ENCODE measurements around the gene BGLAP.

GRCh38 chr1:156225677-156226014 is 16.3 kb upstream of the BGLAP start:
- TF ChIP-seq POLR2A (IDR thresholded peaks at IDR 0.05): no peak
- TF ChIP-seq, protein P1, sequence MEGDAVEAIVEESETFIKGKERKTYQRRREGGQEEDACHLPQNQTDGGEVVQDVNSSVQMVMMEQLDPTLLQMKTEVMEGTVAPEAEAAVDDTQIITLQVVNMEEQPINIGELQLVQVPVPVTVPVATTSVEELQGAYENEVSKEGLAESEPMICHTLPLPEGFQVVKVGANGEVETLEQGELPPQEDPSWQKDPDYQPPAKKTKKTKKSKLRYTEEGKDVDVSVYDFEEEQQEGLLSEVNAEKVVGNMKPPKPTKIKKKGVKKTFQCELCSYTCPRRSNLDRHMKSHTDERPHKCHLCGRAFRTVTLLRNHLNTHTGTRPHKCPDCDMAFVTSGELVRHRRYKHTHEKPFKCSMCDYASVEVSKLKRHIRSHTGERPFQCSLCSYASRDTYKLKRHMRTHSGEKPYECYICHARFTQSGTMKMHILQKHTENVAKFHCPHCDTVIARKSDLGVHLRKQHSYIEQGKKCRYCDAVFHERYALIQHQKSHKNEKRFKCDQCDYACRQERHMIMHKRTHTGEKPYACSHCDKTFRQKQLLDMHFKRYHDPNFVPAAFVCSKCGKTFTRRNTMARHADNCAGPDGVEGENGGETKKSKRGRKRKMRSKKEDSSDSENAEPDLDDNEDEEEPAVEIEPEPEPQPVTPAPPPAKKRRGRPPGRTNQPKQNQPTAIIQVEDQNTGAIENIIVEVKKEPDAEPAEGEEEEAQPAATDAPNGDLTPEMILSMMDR (IDR thresholded peaks at IDR 0.05): peak in 1 of 7 experiments; percentile 46

Measured in stomach (tissue), 4 donors.